ENCODE measurements around the gene GORASP2. TPM values are rescaled to one million over a fixed set of nuclear protein-coding genes. Genes with fewer than 3 reads are reported as not detected.

The GORASP2 gene
- total and polyA plus RNA-seq, 4 experiments from 2014 or later: 82.4 to 116 (median 97.1) TPM

DNA sequence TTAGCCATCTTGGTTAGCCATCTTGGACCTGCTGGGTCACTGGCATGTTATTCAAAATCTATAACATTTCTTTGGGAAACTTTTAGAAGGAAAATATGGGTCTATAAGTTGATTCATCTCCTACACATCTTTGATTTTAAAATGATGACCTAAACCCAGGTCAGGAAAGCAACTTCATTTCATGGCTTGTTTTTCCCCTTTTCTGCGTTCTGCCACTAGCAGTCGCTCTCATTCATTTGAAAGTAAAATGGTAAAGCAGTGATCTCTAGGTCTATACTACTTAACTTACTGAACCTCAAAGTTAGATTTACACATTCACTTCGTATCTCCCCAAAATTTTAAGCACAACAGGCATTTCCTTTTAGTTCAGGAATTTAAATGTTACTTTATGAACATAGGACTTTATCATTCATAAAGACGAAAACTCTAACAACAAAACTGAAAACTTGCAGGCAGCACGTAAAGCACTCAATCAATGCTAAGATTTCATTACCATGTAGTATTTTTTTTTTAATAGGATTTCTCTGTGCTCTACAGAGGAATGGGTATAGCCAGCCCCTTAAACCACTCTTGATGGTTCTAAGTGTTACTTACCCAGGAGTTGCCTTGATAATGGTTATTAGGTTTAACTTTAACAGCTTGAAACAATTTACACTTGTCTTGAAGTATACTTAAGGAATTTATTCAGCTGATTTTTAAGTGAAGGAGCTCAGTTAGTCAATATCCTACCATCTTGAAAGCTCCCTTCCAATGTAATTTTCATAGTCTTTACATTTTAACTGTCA lies 62.5 kb downstream of the GORASP2 start:
- intact Hi-C loops (cut with micrococcal nuclease): loop anchor here (5.0 kb wide), 2 partner anchors 46 to 96 kb away; no protein-coding TSS in a partner anchor
- Mint-ChIP-seq H3K36me3 (peaks cover 33 to 53% of the 10 kb centered on the region in 2 donors), H3K27ac (peak overlapping the region in 1 of 7 donors; percentile 30)

GRCh38 chr2:170996316-170996715 lies 67.3 kb downstream of the GORASP2 start:
- H3K4me1 ChIP-seq (ENCODE audit: insufficient read depth, low read length): no peaks in the 10 kb centered on the region
- no peaks in the 10 kb centered on the region for H3K9me3 ChIP-seq (ENCODE audit: control insufficient read depth in 1 of 2, low read length in 2 of 2)
- CTCF ChIA-PET (ENCODE audit: partially characterized antibody): no interaction called here
- DNase-seq: no peak
- Mint-ChIP-seq H3K4me1 (peaks cover 0 to 6% (median 2%) of the 10 kb centered on the region in 4 donors), H3K4me3 (no peak overlapping the region), H3K27ac (no peak overlapping the region), H3K27me3 (no peaks in the 10 kb centered on the region), H3K9me3 (peaks cover 0 to 1% (median 0%) of the 10 kb centered on the region in 8 donors), H3K36me3 (peaks cover 56 to 74% of the 10 kb centered on the region in 2 donors)
- POLR2A ChIA-PET (ENCODE audit: partially characterized antibody): no interaction called here
- intact Hi-C loops (cut with micrococcal nuclease): no loop called here
- no peak overlapping the region for H3K27ac ChIP-seq (ENCODE audit: low read depth, low read length)
- no peaks in the 10 kb centered on the region for H3K27me3 ChIP-seq (ENCODE audit: insufficient read depth, low read length)
- no peak overlapping the region for H3K4me3 ChIP-seq (ENCODE audit: low read length in 2 of 2)
- peaks cover 30% of the 10 kb centered on the region for H3K36me3 ChIP-seq (ENCODE audit: insufficient read depth, low read length)

More for the DNA sequence above, 62.5 kb downstream of the GORASP2 start:
- POLR2A ChIA-PET (ENCODE audit: partially characterized antibody): no interaction called here
- DNase-seq: no peak
- Histone ChIP-seq H3K36me3 (ENCODE audit: insufficient read depth, low read length) (peaks cover 21% of the 10 kb centered on the region), H3K27ac (ENCODE audit: low read depth, low read length) (no peak overlapping the region), H3K9me3 (ENCODE audit: control insufficient read depth in 1 of 2, low read length in 2 of 2) (no peaks in the 10 kb centered on the region), H3K4me3 (ENCODE audit: low read length in 2 of 2) (no peak overlapping the region), H3K27me3 (ENCODE audit: insufficient read depth, low read length) (no peaks in the 10 kb centered on the region), H3K4me1 (ENCODE audit: insufficient read depth, low read length) (no peaks in the 10 kb centered on the region)
- no peak overlapping the region for H3K4me3 Mint-ChIP-seq
- H3K27me3 Mint-ChIP-seq: no peaks in the 10 kb centered on the region
- H3K9me3 Mint-ChIP-seq: no peaks in the 10 kb centered on the region
- CTCF ChIA-PET (ENCODE audit: partially characterized antibody): interaction anchor here (1.0 to 1.4 kb wide), 2 partner anchors 19 to 425 kb away, joined by 3 to 4 read pairs; no protein-coding TSS in a partner anchor
- peaks cover 0 to 4% (median 2%) of the 10 kb centered on the region in 4 donors for H3K4me1 Mint-ChIP-seq

GRCh38 chr2:170997893-170998597 lies 69.0 kb downstream of the GORASP2 start:
- no peak for DNase-seq
- intact Hi-C loops (cut with micrococcal nuclease): no loop called here
- Mint-ChIP-seq H3K4me1 (peaks cover 0 to 6% (median 0%) of the 10 kb centered on the region in 4 donors), H3K9me3 (peaks cover 0 to 1% (median 0%) of the 10 kb centered on the region in 8 donors), H3K27me3 (no peaks in the 10 kb centered on the region), H3K36me3 (peaks cover 50 to 64% of the 10 kb centered on the region in 2 donors), H3K4me3 (no peak overlapping the region), H3K27ac (peak overlapping the region in 4 of 7 donors; percentile 3 to 79 (median 36))
- H3K4me1 ChIP-seq (ENCODE audit: insufficient read depth, low read length): no peaks in the 10 kb centered on the region
- POLR2A ChIA-PET (ENCODE audit: partially characterized antibody): no interaction called here
- H3K27ac ChIP-seq (ENCODE audit: low read depth, low read length): no peak overlapping the region
- H3K9me3 ChIP-seq (ENCODE audit: control insufficient read depth in 1 of 2, low read length in 2 of 2): no peaks in the 10 kb centered on the region
- no peaks in the 10 kb centered on the region for H3K27me3 ChIP-seq (ENCODE audit: insufficient read depth, low read length)
- peaks cover 25% of the 10 kb centered on the region for H3K36me3 ChIP-seq (ENCODE audit: insufficient read depth, low read length)
- no peak overlapping the region for H3K4me3 ChIP-seq (ENCODE audit: low read length in 2 of 2)
- CTCF ChIA-PET (ENCODE audit: partially characterized antibody): no interaction called here

- H3K27ac ChIP-seq (ENCODE audit: low read depth, low read length): no peak overlapping the region
- ChIA-PET CTCF (ENCODE audit: partially characterized antibody) (no interaction called here), POLR2A (ENCODE audit: partially characterized antibody) (no interaction called here)
- no peak for DNase-seq
- H3K27me3 ChIP-seq (ENCODE audit: insufficient read depth, low read length): no peaks in the 10 kb centered on the region
- Mint-ChIP-seq H3K4me1 (peaks cover 0 to 6% (median 1%) of the 10 kb centered on the region in 4 donors), H3K27ac (no peak overlapping the region), H3K9me3 (peaks cover 0 to 1% (median 0%) of the 10 kb centered on the region in 8 donors), H3K4me3 (no peak overlapping the region), H3K27me3 (no peaks in the 10 kb centered on the region), H3K36me3 (peaks cover 45 to 63% of the 10 kb centered on the region in 2 donors)
- no peak overlapping the region for H3K4me3 ChIP-seq (ENCODE audit: low read length in 2 of 2)
- H3K4me1 ChIP-seq (ENCODE audit: insufficient read depth, low read length): no peaks in the 10 kb centered on the region
- intact Hi-C loops (cut with micrococcal nuclease): no loop called here
- no peaks in the 10 kb centered on the region for H3K9me3 ChIP-seq (ENCODE audit: control insufficient read depth in 1 of 2, low read length in 2 of 2)
- peaks cover 19% of the 10 kb centered on the region for H3K36me3 ChIP-seq (ENCODE audit: insufficient read depth, low read length)
Observed at GRCh38 chr2:170999654-171000053, 70.6 kb downstream of the GORASP2 start.

DNA sequence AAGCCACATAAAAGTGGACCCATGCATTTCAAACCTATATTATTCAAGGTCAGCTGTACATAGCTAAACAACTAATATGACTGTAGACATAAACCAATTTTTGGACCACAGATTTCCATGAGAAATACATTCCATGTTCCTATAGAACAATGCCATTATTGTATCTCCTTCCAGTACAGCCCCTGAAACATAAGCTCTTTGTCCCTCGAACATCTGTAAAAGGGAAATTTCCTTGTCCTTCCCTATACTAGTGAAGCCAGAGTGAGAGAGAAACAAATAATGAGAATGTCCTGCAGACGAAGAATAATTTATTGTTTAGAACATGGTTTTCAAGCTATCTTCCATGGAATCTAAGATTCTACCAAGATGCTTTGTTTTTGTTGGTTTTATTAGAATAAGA lies 75.3 kb downstream of the GORASP2 start:
- Histone ChIP-seq H3K4me3 (ENCODE audit: low read length in 2 of 2) (no peak overlapping the region), H3K4me1 (ENCODE audit: insufficient read depth, low read length) (no peaks in the 10 kb centered on the region), H3K27me3 (ENCODE audit: insufficient read depth, low read length) (no peaks in the 10 kb centered on the region), H3K36me3 (ENCODE audit: insufficient read depth, low read length) (peaks cover 15% of the 10 kb centered on the region), H3K27ac (ENCODE audit: low read depth, low read length) (no peak overlapping the region), H3K9me3 (ENCODE audit: control insufficient read depth in 1 of 2, low read length in 2 of 2) (no peaks in the 10 kb centered on the region)
- ChIA-PET POLR2A (ENCODE audit: partially characterized antibody) (no interaction called here), CTCF (ENCODE audit: partially characterized antibody) (interaction anchor here (1.4 kb wide), 1 partner anchor 412 kb away, joined by 5 read pairs; no protein-coding TSS in a partner anchor)
- Mint-ChIP-seq H3K4me1 (peaks cover 0 to 6% (median 1%) of the 10 kb centered on the region in 4 donors), H3K36me3 (peaks cover 47 to 65% of the 10 kb centered on the region in 2 donors), H3K4me3 (no peak overlapping the region), H3K27me3 (no peaks in the 10 kb centered on the region), H3K9me3 (no peaks in the 10 kb centered on the region), H3K27ac (no peak overlapping the region)
- no peak for DNase-seq
- intact Hi-C loops (cut with micrococcal nuclease): no loop called here

DNA sequence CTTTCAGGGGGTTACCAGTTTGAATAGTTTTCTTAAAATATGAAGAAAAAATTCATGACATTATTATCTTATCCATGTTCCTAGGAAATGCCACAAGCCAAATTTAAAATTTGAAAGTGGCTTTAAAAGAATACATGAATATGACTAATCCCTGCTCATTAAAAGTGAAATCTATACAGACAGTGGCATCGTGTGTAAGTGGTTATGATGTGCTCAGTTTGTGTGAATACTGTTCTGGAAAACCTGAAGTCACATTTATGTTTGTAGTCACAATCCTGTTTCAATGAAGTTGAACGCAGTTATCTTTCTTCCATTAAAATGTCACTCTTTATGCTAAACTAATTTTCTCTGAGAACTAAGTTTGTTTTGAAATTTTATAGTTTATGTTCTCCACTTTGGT lies 75.8 kb downstream of the GORASP2 start:
- ChIA-PET CTCF (ENCODE audit: partially characterized antibody) (no interaction called here), POLR2A (ENCODE audit: partially characterized antibody) (no interaction called here)
- H3K27ac Mint-ChIP-seq: no peak overlapping the region
- no peak overlapping the region for H3K27ac ChIP-seq (ENCODE audit: low read depth, low read length)
- DNase-seq: no peak
- peaks cover 51 to 69% of the 10 kb centered on the region in 2 donors for H3K36me3 Mint-ChIP-seq
- intact Hi-C loops (cut with micrococcal nuclease): no loop called here
- no peaks in the 10 kb centered on the region for H3K9me3 ChIP-seq (ENCODE audit: control insufficient read depth in 1 of 2, low read length in 2 of 2)
- no peaks in the 10 kb centered on the region for H3K27me3 ChIP-seq (ENCODE audit: insufficient read depth, low read length)
- H3K4me3 Mint-ChIP-seq: no peak overlapping the region
- H3K4me1 ChIP-seq (ENCODE audit: insufficient read depth, low read length): no peaks in the 10 kb centered on the region
- H3K27me3 Mint-ChIP-seq: no peaks in the 10 kb centered on the region
- H3K9me3 Mint-ChIP-seq: no peaks in the 10 kb centered on the region
- H3K36me3 ChIP-seq (ENCODE audit: insufficient read depth, low read length): peaks cover 20% of the 10 kb centered on the region
- no peak overlapping the region for H3K4me3 ChIP-seq (ENCODE audit: low read length in 2 of 2)
- H3K4me1 Mint-ChIP-seq: peaks cover 0 to 6% (median 1%) of the 10 kb centered on the region in 4 donors

GRCh38 chr2:171008550-171009205 lies 79.6 kb downstream of the GORASP2 start:
- H3K4me3 ChIP-seq (ENCODE audit: low read length in 2 of 2): no peak overlapping the region
- Mint-ChIP-seq H3K9me3 (no peaks in the 10 kb centered on the region), H3K4me1 (peaks cover 0 to 5% (median under 1%) of the 10 kb centered on the region in 4 donors), H3K27ac (peak overlapping the region in 2 of 7 donors; percentile 35 to 44), H3K4me3 (no peak overlapping the region), H3K36me3 (peaks cover 51 to 65% of the 10 kb centered on the region in 2 donors), H3K27me3 (no peaks in the 10 kb centered on the region)
- H3K4me1 ChIP-seq (ENCODE audit: insufficient read depth, low read length): no peaks in the 10 kb centered on the region
- ChIA-PET CTCF (ENCODE audit: partially characterized antibody) (interaction anchor here (1.6 kb wide), 1 partner anchor 150 kb away, joined by 4 read pairs; no protein-coding TSS in a partner anchor), POLR2A (ENCODE audit: partially characterized antibody) (no interaction called here)
- DNase-seq: no peak
- no peak overlapping the region for H3K27ac ChIP-seq (ENCODE audit: low read depth, low read length)
- peaks cover 35% of the 10 kb centered on the region for H3K36me3 ChIP-seq (ENCODE audit: insufficient read depth, low read length)
- intact Hi-C loops (cut with micrococcal nuclease): no loop called here
- H3K9me3 ChIP-seq (ENCODE audit: control insufficient read depth in 1 of 2, low read length in 2 of 2): no peaks in the 10 kb centered on the region
- H3K27me3 ChIP-seq (ENCODE audit: insufficient read depth, low read length): no peaks in the 10 kb centered on the region
